Mucosa of descending colon (tissue), 3 donors: ENCODE results near the gene DNA2. TPM values are rescaled to one million over a fixed set of nuclear protein-coding genes. Genes with fewer than 3 reads are reported as not detected.
A peak's percentile ranks its signal among the peaks of the same experiment; 100 is the strongest.

ENCODE experiments used
- ATAC-seq: fragments of 200-7000 bp; cut with Tn5 transposase; one replicate; pipeline ENCODE4 v1.9.1; 2020; ENCODE audit warnings: mild to moderate bottlenecking, moderate library complexity
- DNase-seq, 3 donors: peaks; one replicate each; pipeline ENCODE4 v3.0.0-alpha.2; 2020
- H3K36me3 ChIP-seq: fragments of 200-600 bp; one replicate; pipeline ENCODE4 v1.8.0; 2021; ENCODE audit warnings: low read depth, mild to moderate bottlenecking
- H3K4me1 ChIP-seq: fragments of 200-600 bp; one replicate; pipeline ENCODE4 v1.8.0; 2021; ENCODE audit warnings: low read depth, mild to moderate bottlenecking
- H3K4me3 ChIP-seq: fragments of 200-600 bp; one replicate; pipeline ENCODE4 v1.8.0; 2021; ENCODE audit warnings: mild to moderate bottlenecking
- H3K9me3 ChIP-seq: fragments of 200-600 bp; one replicate; pipeline ENCODE4 v1.8.0; 2021; ENCODE audit warnings: mild to moderate bottlenecking
- CTCF ChIP-seq: fragments of 200-600 bp; IDR thresholded peaks from one replicate; pipeline ENCODE4 v1.8.0; 2022; ENCODE audit warnings: antibody characterized with exemption, mild to moderate bottlenecking
- intact Hi-C, 2 donors: fragments of 100-400 bp; cut with DNase I in 1 of 2; cut with micrococcal nuclease in 1 of 2; formaldehyde crosslinking; loops; one replicate each; pipeline versions ENCODE4 v1.11.0 to v1.11.1; 2022; cut with DNase I, micrococcal nuclease
- total RNA-seq, 3 donors: library from RNA; stranded (reverse); fragmentation: NEBNext Ultra II Directional in 2 of 3; extraction: Animal tissue kit (Norgen Biotek cat#: 25700) in 2 of 3; gene quantifications; one replicate each; pipeline versions ENCODE4 v1.2.1 to v1.2.4, GENCODE V29; 2021 to 2023
- donor health status: DM: no; HTN: no; CAD: no; lungs with moderate emphysema.
- donor health status: DM: no; HTN: no; CAD: no.
- donor health status: DM: no; HTN: yes; CAD: no.

The DNA2 gene
- total RNA-seq, 3 donors from 2014 or later, result 3.3 to 8.7 (median 5.2) TPM

GRCh38 chr10:68403701-68404100 is 68.1 kb downstream of the DNA2 start:
- no peaks in the 10 kb centered on the region for H3K36me3 ChIP-seq
- no peak for TF ChIP-seq CTCF
- H3K9me3 ChIP-seq, result no peaks in the 10 kb centered on the region
- ATAC-seq (no peak), DNase-seq (no peak)
- H3K4me3 ChIP-seq, result no peak overlapping the region
- H3K4me1 ChIP-seq, result peaks cover 12% of the 10 kb centered on the region
- intact Hi-C loops, result no loop called here

DNA sequence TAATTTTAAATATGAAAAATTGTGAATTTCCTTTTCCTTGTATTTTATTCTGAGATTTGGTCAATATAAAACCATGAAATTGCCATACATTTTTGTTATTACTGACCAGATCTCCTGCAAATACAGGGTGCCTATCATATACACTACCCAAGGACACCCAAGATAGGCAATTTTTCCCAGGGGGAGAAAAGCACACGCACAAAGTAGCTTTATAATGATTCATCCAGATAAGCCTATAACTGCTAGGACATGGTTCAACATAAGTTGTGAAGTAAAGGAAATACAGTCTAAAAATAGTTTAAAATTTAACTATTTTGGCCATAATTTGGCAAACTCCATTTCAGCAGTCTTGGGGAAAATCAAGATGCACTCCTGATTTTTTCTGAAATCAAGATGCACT is 69.5 kb downstream of the DNA2 start:
- ATAC-seq (no peak), DNase-seq (no peak)
- no peaks in the 10 kb centered on the region for H3K9me3 ChIP-seq
- no peak for TF ChIP-seq CTCF
- H3K4me3 ChIP-seq, result no peak overlapping the region
- intact Hi-C loops, result no loop called here
- peaks cover 12% of the 10 kb centered on the region for H3K4me1 ChIP-seq
- H3K36me3 ChIP-seq, result no peaks in the 10 kb centered on the region

- Histone ChIP-seq H3K36me3 (no peaks in the 10 kb centered on the region), H3K4me1 (no peaks in the 10 kb centered on the region), H3K9me3 (no peaks in the 10 kb centered on the region), H3K4me3 (no peak overlapping the region)
- ATAC-seq (peak; percentile 97), DNase-seq (no peak)
- TF ChIP-seq CTCF, result no peak
- intact Hi-C loops, result no loop called here
Observed at GRCh38 chr10:68397005-68397404, 74.8 kb downstream of the DNA2 start.

DNA sequence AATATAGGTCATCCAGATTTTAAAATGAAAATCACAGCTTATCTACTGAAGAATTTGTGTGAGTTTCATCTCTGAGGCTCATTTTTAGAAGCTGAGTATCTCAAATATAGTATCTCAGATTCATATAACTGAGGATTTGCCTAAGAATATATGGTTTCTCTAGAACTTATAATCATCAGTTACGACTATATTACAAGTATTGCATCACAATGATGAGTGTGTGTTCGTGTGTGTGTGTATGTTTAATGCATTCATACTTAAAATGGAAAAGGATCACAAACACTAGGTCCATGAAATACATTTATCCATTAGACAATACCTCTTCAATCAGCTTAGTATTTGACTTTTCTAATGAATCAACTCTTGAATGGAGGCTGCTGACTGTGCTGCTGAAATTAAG is 86.0 kb downstream of the DNA2 start:
- no peak for TF ChIP-seq CTCF
- DNase-seq, result no peak
- H3K36me3 ChIP-seq, result peaks cover 6% of the 10 kb centered on the region
- H3K4me3 ChIP-seq, result no peak overlapping the region
- H3K4me1 ChIP-seq, result no peaks in the 10 kb centered on the region
- no peaks in the 10 kb centered on the region for H3K9me3 ChIP-seq
- intact Hi-C loops, result no loop called here
- no peak for ATAC-seq

GRCh38 chr10:68371604-68372003 is 100.2 kb downstream of the DNA2 start:
- no peaks in the 10 kb centered on the region for H3K36me3 ChIP-seq
- H3K9me3 ChIP-seq, result peaks cover 12% of the 10 kb centered on the region
- no peak for TF ChIP-seq CTCF
- DNase-seq (no peak), ATAC-seq (no peak)
- H3K4me1 ChIP-seq, result no peaks in the 10 kb centered on the region
- intact Hi-C loops, result no loop called here
- H3K4me3 ChIP-seq, result no peak overlapping the region

DNA sequence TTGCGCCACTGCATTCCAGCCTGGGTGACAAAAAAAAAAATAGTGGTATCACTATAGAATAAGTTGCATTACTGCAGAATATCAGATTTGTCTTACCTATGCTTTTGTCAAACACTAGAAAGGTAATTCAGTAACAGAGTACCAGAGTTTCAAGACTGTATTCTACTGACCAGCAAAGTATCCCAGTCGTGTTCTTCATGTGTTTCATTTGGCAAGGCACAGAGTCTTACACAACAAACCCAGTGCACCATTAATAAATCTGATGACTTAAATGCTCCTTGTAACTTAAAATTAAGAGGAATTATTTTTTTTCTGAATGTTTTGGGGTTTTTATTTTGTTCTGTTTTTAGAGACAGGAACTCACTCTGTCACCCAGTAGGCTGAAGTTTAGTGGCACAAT is 104.7 kb downstream of the DNA2 start:
- no peaks in the 10 kb centered on the region for H3K4me1 ChIP-seq

More for the DNA sequence above, 104.7 kb downstream of the DNA2 start:
- no peaks in the 10 kb centered on the region for H3K36me3 ChIP-seq
- peaks cover 9% of the 10 kb centered on the region for H3K9me3 ChIP-seq
- no peak for TF ChIP-seq CTCF
- no peak overlapping the region for H3K4me3 ChIP-seq
- DNase-seq, result no peak
- ATAC-seq, result no peak
- intact Hi-C loops, result no loop called here
